ENCODE measurements around the gene PITPNM3.
A peak's percentile ranks its signal among the peaks of the same experiment; 100 is the strongest.

GRCh38 chr17:6506679-6507231 is 49.6 kb downstream of the PITPNM3 start:
- TF ChIP-seq EZH2 (IDR thresholded peaks at IDR 0.05; ENCODE audit: borderline replicate concordance, low read length), result no peak
- TF ChIP-seq CTCF (conservative IDR thresholded peaks at IDR 0.05 in 1 of 2, IDR thresholded peaks at IDR 0.05 in 1 of 2; ENCODE audit: extremely low read depth in 1 of 2, insufficient read depth in 1 of 2, low read depth in 1 of 2, low read length in 2 of 2), result peak in 1 of 2 donors; percentile 12
